ENCODE data around the gene CACNG8.

Gene CACNG8

GRCh38 chr19:53962887-53963431, at the start of gene CACNG8:
TSS of gene CACNG8 (plus strand) at chr19:53962937.
- TF ChIP-seq CTCF (IDR thresholded peaks at IDR 0.05; ENCODE audit: insufficient read depth, low read depth, low read length, missing control alignments), result no peak
- H3K4me3 ChIP-seq (ENCODE audit: low read depth, low read length), result no peak within 1 kb of the TSS
- no peak for DNase-seq (ENCODE audit: low read depth)

- TF ChIP-seq CTCF (IDR thresholded peaks at IDR 0.05; ENCODE audit: insufficient read depth, low read depth, low read length, missing control alignments), result no peak
- no peak overlapping the region for H3K4me3 ChIP-seq (ENCODE audit: low read depth, low read length)
- no peak for DNase-seq (ENCODE audit: low read depth)
These were observed 47.7 kb upstream of the CACNG8 start for GRCh38 chr19:53915000-53915399.

- TF ChIP-seq CTCF (IDR thresholded peaks at IDR 0.05; ENCODE audit: insufficient read depth, low read depth, low read length, missing control alignments), result no peak
- no peak for DNase-seq (ENCODE audit: low read depth)
- no peak overlapping the region for H3K4me3 ChIP-seq (ENCODE audit: low read depth, low read length)
These were observed 46.7 kb upstream of the CACNG8 start for GRCh38 chr19:53916004-53916403.

- DNase-seq (ENCODE audit: low read depth), result no peak
- TF ChIP-seq CTCF (IDR thresholded peaks at IDR 0.05; ENCODE audit: insufficient read depth, low read depth, low read length, missing control alignments), result no peak
- H3K4me3 ChIP-seq (ENCODE audit: low read depth, low read length), result no peak overlapping the region
These were observed 45.4 kb upstream of the CACNG8 start for GRCh38 chr19:53917356-53917755.

- peak; percentile 2 for DNase-seq (ENCODE audit: low read depth)
- H3K4me3 ChIP-seq (ENCODE audit: low read depth, low read length), result no peak overlapping the region
- no peak for TF ChIP-seq CTCF (IDR thresholded peaks at IDR 0.05; ENCODE audit: insufficient read depth, low read depth, low read length, missing control alignments)
These were observed 35.0 kb upstream of the CACNG8 start for GRCh38 chr19:53927739-53928138.

- DNase-seq (ENCODE audit: low read depth), result no peak
- TF ChIP-seq CTCF (IDR thresholded peaks at IDR 0.05; ENCODE audit: insufficient read depth, low read depth, low read length, missing control alignments), result no peak
- H3K4me3 ChIP-seq (ENCODE audit: low read depth, low read length), result no peak overlapping the region
These were observed 26.7 kb upstream of the CACNG8 start for GRCh38 chr19:53936029-53936428.

All from GM12865 (cell line).